A673 (cell line): Measurements from ENCODE around the gene SNCAIP.

Experiments used
- CTCF ChIP-seq: fragments of 300-800, 200-600 bp; sonication (generic); conservative IDR thresholded peaks from 2 replicates; pipeline ENCODE4 v1.5.1; 2017; ENCODE audit warnings: low read depth, mild to moderate bottlenecking, antibody characterized with exemption, low read length, moderate library complexity, mixed read lengths
- EZH2 ChIP-seq: fragments of 200-600 bp; sonication (generic); IDR thresholded peaks from 2 replicates; pipeline ENCODE4 v1.6.1; 2017; ENCODE audit warnings: borderline replicate concordance, low read depth, mild to moderate bottlenecking, mixed read lengths, antibody characterized with exemption, low read length; ENCODE audit not compliant: poor library complexity, severe bottlenecking

GRCh38 chr5:122310889-122311288, 1.1 kb upstream of the SNCAIP start:
- TF ChIP-seq CTCF (no peak), EZH2 (no peak)
